ENCODE data around the gene LRRC9.

LRRC9 gene

DNA sequence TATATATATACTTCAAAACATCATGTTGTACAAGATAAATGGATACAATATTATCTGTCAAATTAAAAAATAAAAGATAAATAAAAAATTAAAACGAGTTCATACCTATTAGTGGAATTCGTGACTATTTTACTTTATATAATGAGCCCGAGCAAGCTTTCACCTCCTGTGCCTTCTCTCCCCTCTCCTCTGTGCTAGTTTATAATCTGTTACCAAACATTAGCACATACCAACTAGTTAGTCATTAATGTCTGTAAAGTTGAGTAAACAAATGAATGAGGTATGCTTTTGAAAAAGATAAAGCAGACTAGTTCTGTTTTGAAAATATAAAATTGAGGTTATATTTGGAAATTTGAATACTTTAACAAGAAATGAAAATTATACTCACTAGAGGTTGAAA, 84.0 kb downstream of the LRRC9 start:
- TF ChIP-seq TAF1 (IDR thresholded peaks at IDR 0.05; ENCODE audit: borderline replicate concordance, insufficient read depth, low read length) (no peak), FOXP2 (optimal IDR thresholded peaks at IDR 0.05; ENCODE audit: borderline replicate concordance, extremely low read depth, extremely low read length, insufficient read depth) (no peak), SIN3A (IDR thresholded peaks at IDR 0.05; ENCODE audit: borderline replicate concordance, insufficient read depth, low read length) (no peak), POLR2AphosphoS5 (IDR thresholded peaks at IDR 0.05; ENCODE audit: low read depth, low read length) (no peak)
- TF ChIP-seq, protein P1, sequence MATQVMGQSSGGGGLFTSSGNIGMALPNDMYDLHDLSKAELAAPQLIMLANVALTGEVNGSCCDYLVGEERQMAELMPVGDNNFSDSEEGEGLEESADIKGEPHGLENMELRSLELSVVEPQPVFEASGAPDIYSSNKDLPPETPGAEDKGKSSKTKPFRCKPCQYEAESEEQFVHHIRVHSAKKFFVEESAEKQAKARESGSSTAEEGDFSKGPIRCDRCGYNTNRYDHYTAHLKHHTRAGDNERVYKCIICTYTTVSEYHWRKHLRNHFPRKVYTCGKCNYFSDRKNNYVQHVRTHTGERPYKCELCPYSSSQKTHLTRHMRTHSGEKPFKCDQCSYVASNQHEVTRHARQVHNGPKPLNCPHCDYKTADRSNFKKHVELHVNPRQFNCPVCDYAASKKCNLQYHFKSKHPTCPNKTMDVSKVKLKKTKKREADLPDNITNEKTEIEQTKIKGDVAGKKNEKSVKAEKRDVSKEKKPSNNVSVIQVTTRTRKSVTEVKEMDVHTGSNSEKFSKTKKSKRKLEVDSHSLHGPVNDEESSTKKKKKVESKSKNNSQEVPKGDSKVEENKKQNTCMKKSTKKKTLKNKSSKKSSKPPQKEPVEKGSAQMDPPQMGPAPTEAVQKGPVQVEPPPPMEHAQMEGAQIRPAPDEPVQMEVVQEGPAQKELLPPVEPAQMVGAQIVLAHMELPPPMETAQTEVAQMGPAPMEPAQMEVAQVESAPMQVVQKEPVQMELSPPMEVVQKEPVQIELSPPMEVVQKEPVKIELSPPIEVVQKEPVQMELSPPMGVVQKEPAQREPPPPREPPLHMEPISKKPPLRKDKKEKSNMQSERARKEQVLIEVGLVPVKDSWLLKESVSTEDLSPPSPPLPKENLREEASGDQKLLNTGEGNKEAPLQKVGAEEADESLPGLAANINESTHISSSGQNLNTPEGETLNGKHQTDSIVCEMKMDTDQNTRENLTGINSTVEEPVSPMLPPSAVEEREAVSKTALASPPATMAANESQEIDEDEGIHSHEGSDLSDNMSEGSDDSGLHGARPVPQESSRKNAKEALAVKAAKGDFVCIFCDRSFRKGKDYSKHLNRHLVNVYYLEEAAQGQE (IDR thresholded peaks at IDR 0.05; ENCODE audit: insufficient read depth in 1 of 2, low read depth in 2 of 2, low read length in 2 of 2): no peak

DNA sequence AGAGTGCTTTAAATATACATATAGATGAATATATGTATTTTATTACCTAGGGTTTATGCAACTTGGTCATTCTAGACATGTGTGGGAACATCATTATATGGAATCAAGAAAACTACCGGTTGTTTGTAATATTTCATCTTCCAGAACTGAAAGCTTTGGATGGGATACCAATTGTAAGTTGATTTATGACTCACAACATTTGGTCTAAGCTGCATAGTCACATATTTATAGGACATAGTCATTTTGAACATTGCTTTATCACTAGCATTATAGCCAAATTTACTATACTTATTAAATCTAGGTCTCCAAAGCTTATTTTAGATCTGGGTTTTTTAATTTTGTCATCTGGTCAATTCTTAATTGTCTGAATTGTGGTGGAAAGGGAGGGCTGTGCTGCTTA, 88.1 kb downstream of the LRRC9 start:
- no peak for TF ChIP-seq SIN3A (IDR thresholded peaks at IDR 0.05; ENCODE audit: borderline replicate concordance, insufficient read depth, low read length)
- no peak for TF ChIP-seq TAF1 (IDR thresholded peaks at IDR 0.05; ENCODE audit: borderline replicate concordance, insufficient read depth, low read length)
- no peak for TF ChIP-seq POLR2AphosphoS5 (IDR thresholded peaks at IDR 0.05; ENCODE audit: low read depth, low read length)
- no peak for TF ChIP-seq FOXP2 (optimal IDR thresholded peaks at IDR 0.05; ENCODE audit: borderline replicate concordance, extremely low read depth, extremely low read length, insufficient read depth)
- TF ChIP-seq, protein P1 (IDR thresholded peaks at IDR 0.05; ENCODE audit: insufficient read depth in 1 of 2, low read depth in 2 of 2, low read length in 2 of 2): no peak

DNA sequence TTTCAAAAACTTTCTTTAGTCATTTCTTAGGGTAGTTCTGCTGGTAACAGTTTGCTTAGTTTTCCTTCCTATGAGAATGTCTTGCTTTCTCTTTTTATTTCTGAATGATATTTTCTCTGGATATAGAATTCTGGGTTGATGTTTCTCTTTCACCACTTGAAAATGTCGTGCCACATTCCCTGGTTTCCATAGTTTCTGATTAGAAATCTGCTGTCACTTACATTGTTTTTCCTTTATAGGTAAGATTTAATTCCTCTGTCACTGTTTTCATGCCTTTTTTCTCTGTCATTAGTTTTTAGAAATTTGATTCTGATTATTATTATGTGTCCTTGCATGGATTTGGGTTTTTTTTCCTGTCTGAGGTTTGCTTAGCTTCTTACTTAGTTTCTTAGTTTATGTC, 94.5 kb downstream of the LRRC9 start:
- TF ChIP-seq TAF1 (IDR thresholded peaks at IDR 0.05; ENCODE audit: borderline replicate concordance, insufficient read depth, low read length) (no peak), POLR2AphosphoS5 (IDR thresholded peaks at IDR 0.05; ENCODE audit: low read depth, low read length) (no peak), FOXP2 (optimal IDR thresholded peaks at IDR 0.05; ENCODE audit: borderline replicate concordance, extremely low read depth, extremely low read length, insufficient read depth) (no peak), SIN3A (IDR thresholded peaks at IDR 0.05; ENCODE audit: borderline replicate concordance, insufficient read depth, low read length) (no peak)
- TF ChIP-seq, protein P1 (IDR thresholded peaks at IDR 0.05; ENCODE audit: insufficient read depth in 1 of 2, low read depth in 2 of 2, low read length in 2 of 2): no peak

DNA sequence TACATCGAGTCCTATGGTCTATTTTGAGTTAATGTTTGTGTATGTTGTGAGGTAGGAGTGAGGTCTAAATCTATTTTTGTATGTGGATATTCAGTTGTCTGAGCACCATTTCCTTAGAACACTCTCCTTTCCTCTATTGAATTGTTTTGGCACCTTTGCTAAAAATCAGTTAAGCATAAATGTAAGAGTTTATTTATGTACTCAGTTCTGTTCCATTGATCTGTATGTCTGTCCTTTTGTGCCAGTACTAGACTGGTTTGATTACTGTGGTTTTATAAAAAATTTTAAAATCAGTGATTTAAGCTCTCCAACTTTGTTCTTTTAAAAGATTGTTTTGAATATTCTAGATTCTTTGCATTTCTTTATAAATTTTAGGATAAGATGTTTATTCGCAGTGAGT, 101.7 kb downstream of the LRRC9 start:
- no peak for TF ChIP-seq FOXP2 (optimal IDR thresholded peaks at IDR 0.05; ENCODE audit: borderline replicate concordance, extremely low read depth, extremely low read length, insufficient read depth)
- no peak for TF ChIP-seq TAF1 (IDR thresholded peaks at IDR 0.05; ENCODE audit: borderline replicate concordance, insufficient read depth, low read length)
- TF ChIP-seq SIN3A (IDR thresholded peaks at IDR 0.05; ENCODE audit: borderline replicate concordance, insufficient read depth, low read length): no peak
- TF ChIP-seq, protein P1 (IDR thresholded peaks at IDR 0.05; ENCODE audit: insufficient read depth in 1 of 2, low read depth in 2 of 2, low read length in 2 of 2): no peak
- no peak for TF ChIP-seq POLR2AphosphoS5 (IDR thresholded peaks at IDR 0.05; ENCODE audit: low read depth, low read length)

DNA sequence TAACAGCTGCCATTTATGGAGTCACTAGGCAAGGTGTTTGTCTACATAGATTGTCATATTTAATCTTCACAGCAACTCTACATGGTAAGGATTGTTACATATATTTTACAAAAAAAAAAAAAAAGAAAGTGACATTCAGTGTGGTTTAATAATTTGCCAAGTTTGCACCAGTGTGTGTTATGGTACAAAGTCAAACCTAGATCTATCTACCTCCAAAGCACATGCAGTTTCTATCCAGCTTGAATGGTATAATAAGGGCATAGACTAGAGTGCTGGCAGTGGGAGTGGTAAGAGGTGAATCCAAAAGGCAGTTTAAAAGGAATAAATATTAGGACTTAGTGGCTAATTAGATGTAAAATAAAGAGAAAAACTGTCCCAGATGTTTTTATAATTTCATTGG, 105.6 kb downstream of the LRRC9 start:
- TF ChIP-seq TAF1 (IDR thresholded peaks at IDR 0.05; ENCODE audit: borderline replicate concordance, insufficient read depth, low read length) (no peak), SIN3A (IDR thresholded peaks at IDR 0.05; ENCODE audit: borderline replicate concordance, insufficient read depth, low read length) (no peak), FOXP2 (optimal IDR thresholded peaks at IDR 0.05; ENCODE audit: borderline replicate concordance, extremely low read depth, extremely low read length, insufficient read depth) (no peak), POLR2AphosphoS5 (IDR thresholded peaks at IDR 0.05; ENCODE audit: low read depth, low read length) (no peak)
- TF ChIP-seq, protein P1 (IDR thresholded peaks at IDR 0.05; ENCODE audit: insufficient read depth in 1 of 2, low read depth in 2 of 2, low read length in 2 of 2): no peak
